Stimulated activated CD8-positive, alpha-beta memory T cell treated with anti-CD3 and anti-CD28 coated beads, Interleukin-12 subunit alpha, Interleukin-12 subunit beta, amount 100 ng/mL, for 4 hours (primary cell): ENCODE data around the gene DDAH1.

Experiments
- DNase-seq: peaks from one replicate; pipeline ENCODE4 v3.0.0-alpha.2; 2020; ENCODE audit warnings: low read depth

Gene DDAH1

GRCh38 chr1:85440612-85441011 is 24.3 kb downstream of the DDAH1 start:
- DNase-seq: no peak

GRCh38 chr1:85438353-85438752 is 26.6 kb downstream of the DDAH1 start:
- DNase-seq: no peak

DNA sequence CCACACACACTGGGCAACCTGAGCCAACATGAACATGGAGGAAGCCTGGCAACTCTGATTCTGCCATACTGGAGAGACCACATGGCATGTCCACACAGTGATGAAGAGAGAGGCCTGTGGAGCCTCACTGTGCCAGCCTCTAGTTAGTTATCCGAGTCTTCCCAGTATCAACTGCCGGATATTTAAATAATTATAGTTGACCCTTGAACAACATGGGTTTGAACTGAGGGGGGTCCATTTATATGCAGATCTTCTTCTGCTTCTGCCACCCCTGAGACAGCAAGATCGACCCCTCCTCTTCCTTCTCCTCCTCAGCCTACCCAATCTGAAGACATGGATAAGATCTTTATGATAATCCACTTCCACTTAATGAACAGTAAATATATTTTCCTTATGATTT is 27.8 kb downstream of the DDAH1 start:
- DNase-seq: no peak

GRCh38 chr1:85433096-85433495 is 31.9 kb downstream of the DDAH1 start:
- no peak for DNase-seq

GRCh38 chr1:85428471-85429089 is 36.4 kb downstream of the DDAH1 start:
- DNase-seq: no peak

DNA sequence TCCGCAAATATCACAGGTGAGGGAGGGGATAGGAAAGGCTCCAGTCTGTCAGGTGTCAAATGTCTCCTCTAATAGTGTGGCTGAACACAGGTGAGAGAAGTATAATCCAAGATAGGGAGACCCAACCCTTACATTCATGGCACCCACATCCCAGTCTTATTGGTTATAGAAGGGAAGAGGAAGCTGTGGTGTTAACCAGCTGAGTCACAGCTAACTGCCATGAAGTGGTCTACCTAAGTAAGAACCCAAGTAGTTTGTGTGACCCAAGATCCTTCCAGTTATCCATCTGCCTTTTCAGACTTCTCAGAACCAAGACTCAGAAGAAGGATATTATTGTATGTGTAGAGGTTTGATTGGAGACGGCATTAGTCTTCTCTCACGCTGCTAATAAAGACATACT is 37.1 kb downstream of the DDAH1 start:
- DNase-seq: no peak

DNA sequence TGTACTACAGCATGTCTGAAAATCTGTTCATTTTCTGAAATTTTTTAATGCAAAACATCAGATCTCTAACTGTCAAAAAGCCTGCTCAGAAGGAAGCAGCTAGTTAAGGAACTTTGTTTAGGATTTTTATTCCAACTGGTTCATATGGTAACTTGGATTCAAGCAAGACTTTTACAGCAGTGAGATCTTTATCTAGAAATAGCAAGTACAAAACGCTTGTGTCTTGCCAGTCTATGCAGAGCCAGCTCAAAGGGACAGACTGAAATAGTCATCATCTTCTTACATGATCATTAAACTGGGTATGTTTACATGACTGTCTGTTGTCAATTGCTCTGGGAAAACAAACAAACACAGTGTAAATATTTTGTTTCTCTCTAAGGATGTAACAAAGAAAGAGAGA is 37.6 kb downstream of the DDAH1 start:
- no peak for DNase-seq

DNA sequence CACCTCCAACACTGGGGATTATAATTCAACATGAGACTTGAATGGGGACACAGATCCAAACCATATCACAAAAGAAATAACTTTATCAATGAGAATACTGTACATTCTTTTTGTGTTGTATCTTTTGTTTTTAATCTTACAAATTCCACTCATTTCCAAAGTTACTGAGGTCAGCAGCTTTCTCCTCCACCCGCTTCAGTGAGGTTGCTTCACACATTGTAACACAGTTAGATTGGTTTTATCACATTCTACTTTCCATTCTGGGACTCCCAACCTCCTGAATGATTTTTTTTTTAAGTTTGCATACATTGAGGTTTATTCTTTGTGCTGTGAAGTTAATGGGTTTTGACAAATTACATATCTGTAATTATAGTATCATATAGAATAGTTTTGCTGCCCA is 43.8 kb downstream of the DDAH1 start:
- no peak for DNase-seq

DNA sequence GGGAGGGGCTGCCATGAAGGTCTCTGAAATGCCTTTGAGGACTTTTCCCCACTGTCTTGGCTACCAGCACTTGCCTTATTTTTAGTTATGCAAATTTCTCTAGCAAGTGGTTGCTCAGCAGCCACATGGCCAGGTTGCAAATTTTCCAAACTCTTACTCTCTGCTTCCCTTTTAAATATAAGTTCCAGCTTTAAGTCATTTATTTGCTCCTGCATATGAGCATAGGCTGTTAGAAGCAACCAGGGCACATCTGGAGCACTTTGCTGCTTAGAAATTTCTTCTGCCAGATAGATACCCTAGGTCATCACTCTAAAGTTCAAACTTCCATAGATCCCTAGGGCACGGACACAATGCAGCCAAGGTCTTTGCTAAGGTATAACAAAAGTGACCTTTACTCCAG is 44.8 kb downstream of the DDAH1 start:
- DNase-seq: no peak

- no peak for DNase-seq
Observed at GRCh38 chr1:85417876-85418275, 47.1 kb downstream of the DDAH1 start.

DNA sequence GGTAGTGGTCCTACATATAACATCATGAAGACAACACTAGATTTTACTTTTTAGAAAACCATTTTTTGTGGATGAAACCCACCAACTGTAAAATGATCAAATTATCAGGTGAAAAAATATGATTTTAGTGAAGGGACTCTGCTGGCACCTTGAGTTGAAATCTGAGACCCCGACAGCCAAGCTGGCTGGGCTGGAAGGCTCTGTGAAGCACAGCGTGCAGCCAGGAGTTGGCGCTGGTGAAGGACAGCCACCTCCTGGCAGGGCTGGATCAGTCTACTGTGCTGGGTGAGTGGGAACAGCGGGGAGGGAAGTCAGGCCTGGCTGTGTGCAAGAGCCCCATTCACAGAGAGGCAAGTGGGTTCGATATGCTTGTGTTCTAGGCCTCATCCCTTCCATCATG is 47.9 kb downstream of the DDAH1 start:
- no peak for DNase-seq

- no peak for DNase-seq
Observed at GRCh38 chr1:85413169-85413568, 51.8 kb downstream of the DDAH1 start.

- no peak for DNase-seq
Observed at GRCh38 chr1:85411567-85412305, 53.2 kb downstream of the DDAH1 start.

DNA sequence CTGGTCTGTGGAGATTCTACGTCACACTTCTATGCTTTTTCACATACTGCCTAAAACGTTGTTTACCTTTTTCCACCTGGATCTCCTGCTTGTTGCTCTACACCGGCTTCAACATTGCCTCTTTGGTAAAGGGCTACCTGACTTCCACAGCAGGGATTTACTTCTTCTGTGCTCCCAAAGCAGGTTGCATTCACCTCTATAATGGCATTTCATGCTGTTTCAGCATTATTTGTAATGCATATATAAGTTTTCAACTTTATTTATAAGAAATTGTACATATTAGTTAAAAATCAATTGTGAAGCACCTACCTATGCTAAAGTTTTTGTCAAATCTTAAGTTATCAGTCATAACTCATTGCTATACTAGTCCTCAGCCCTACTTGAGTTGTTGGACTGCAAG is 55.4 kb downstream of the DDAH1 start:
- no peak for DNase-seq

DNA sequence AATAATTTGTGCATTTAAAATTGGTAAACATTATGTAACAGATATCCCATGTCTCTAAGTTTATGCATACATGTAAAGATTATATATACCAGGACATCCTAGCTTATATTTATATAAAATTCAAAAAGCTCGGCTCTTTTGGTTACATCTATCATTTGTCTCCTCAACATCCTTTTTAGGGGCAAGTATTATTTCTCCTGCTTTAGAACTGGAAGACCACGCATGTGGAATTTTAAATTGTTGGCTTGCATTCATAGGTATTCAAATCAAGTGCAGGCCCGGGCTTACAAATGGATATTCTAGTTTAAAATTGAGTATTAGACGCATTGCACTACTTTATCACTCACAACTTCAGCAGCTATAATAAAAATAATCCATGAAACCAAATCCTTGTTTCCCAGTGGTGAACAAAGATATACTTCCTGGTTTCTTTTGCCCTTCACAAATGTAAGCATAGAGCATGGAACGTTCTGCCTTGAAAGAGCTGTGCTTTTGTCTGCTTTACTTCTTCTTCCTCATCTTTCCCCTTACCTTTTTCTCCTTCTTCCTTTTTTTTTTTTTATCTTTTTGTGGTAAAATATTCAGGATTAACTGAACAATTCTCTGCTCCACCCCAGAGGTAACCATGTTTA is 57.1 kb downstream of the DDAH1 start:
- DNase-seq: no peak

GRCh38 chr1:85406887-85407533 is 57.9 kb downstream of the DDAH1 start:
- DNase-seq: no peak

DNA sequence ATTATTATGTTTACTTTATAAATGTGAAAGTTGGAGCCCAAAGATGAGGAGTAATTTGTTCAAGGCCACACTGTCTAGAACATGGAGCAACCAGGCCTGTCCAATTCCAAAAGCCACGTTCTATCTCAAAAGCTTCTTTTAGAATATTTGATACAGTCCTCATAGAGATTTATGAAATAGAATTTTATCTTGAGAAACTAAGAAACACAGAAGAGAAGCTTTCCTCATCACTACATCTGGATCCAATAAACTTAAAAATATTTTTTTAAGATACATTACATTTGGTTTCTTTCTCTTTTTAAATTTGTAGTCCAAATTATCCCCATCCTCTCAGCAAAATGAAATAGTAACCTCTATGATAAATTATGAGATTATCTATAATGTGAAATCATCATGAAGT is 58.9 kb downstream of the DDAH1 start:
- DNase-seq: no peak

DNA sequence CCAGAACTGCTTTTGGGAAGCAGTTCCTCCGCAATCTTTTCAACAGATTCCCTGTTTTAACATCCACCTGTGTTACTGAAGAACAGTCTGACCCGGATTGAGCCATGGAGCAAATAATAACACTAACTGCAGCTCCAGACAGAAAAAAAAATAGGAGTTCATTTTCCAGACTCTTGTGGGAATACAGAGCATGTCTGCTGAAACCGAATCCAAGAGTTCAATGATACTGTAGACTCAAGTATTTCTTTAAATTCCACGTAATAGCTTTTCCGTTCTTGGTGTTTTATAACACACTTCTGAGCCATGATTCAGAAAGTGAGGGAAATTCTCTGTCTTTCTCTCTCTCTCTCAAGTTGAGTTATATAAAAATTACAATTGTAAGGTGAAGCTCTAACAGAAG is 60.6 kb downstream of the DDAH1 start:
- no peak for DNase-seq

DNA sequence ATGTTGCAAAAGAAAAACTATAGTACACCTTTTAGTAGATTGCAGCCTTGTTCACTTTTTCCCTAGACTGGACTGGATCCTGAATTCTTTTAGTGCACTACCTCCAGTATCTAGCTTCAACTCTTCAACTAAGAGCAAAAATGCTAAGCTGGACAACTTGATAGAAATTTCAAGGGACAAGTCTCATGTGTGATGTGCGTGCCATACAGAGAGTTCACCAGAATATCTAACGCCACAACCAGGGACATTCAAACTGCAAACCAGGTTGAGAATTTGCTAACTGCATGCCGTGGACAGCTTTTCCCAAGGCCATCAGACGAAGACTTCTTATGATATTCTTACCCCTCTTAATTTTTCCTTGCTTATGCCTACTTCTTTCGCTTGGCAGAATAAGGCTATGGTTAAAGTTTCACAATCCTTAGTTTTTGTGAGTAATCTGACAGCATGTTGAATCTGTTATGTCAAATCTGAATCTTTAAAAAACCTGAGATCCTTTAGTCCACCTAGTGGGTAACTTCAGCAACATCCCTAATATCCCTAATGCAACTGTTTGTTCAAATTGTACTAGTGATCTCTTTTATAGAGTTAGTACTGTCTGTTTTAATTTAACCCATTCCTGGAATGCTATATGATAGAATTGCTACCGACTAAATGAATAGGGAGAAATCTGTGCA is 66.4 kb downstream of the DDAH1 start:
- no peak for DNase-seq

- DNase-seq: no peak
Observed at GRCh38 chr1:85397490-85398032, 67.4 kb downstream of the DDAH1 start.

DNA sequence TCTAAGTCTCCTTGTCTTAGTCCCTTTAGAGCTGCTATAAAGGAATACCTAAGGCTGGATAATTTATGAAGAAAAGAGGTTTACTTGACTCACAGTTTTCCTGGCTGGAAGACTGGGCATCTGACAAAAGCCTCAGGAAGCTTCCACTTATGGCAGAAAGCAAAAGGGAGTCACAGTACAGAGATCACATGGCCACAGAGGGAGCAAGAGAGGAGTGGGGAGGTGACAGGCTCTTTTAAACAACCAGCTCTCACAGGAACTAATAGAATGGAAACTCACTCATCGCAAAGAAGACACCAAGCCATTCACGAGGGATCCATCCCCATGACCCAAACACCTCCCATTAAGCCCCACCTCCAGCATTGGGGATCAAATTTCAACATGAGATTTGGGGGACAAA is 68.8 kb downstream of the DDAH1 start:
- DNase-seq: no peak

GRCh38 chr1:85394130-85394529 is 70.8 kb downstream of the DDAH1 start:
- no peak for DNase-seq
